ENCODE data around the gene PRR30. TPM values are rescaled to one million over a fixed set of nuclear protein-coding genes. Genes with fewer than 3 reads are reported as not detected.

The PRR30 gene
- total and polyA plus RNA-seq, 2 donors (not counting 3 experiments of a cell fraction or from before 2014, with no cell fraction given): not detected

- dilution Hi-C loops (cut with MboI; ENCODE audit: extremely low pct_ligation_motif_present, low sequenced_read_pairs): no loop called here
- intact Hi-C loops (cut with micrococcal nuclease): no loop called here
- Histone ChIP-seq H3K27ac (ENCODE audit: insufficient read depth, low read depth, low read length) (no peak overlapping the region), H3K9me1 (replicated peaks; ENCODE audit: control insufficient read depth, extremely low read depth, insufficient read depth, low read length) (no peaks in the 10 kb centered on the region), H3K27me3 (ENCODE audit: control insufficient read depth in 2 of 2, insufficient read depth in 2 of 2, low read length in 2 of 2) (peaks cover 5 to 16% of the 10 kb centered on the region in 2 experiments), H4K20me1 (replicated peaks; ENCODE audit: control insufficient read depth, extremely low read depth, insufficient read depth, low read length) (no peaks in the 10 kb centered on the region), H3K9ac (replicated peaks; ENCODE audit: extremely low read depth, insufficient read depth, low read length) (no peak overlapping the region), H3K4me3 (replicated peaks in 1 of 3; ENCODE audit: insufficient read depth in 1 of 3, low read depth in 1 of 3, low read length in 3 of 3) (no peak overlapping the region), H3K4me2 (ENCODE audit: insufficient read depth, low read length) (no peak overlapping the region), H3K4me1 (ENCODE audit: control insufficient read depth, extremely low read depth, insufficient read depth, low read length) (no peaks in the 10 kb centered on the region), H3K36me3 (ENCODE audit: control insufficient read depth in 2 of 2, extremely low read depth in 1 of 2, insufficient read depth in 2 of 2, low read length in 2 of 2) (no peaks in the 10 kb centered on the region), H2AFZ (ENCODE audit: low read depth, low read length) (no peak overlapping the region), H3K79me2 (ENCODE audit: control insufficient read depth, insufficient read depth, low read length) (no peaks in the 10 kb centered on the region), H3K9me3 (replicated peaks; ENCODE audit: control insufficient read depth, insufficient read depth, low read length) (no peaks in the 10 kb centered on the region)
- POLR2A ChIA-PET: no interaction called here
- FAIRE-seq: no peak
- TF ChIP-seq POLR2A (IDR thresholded peaks at IDR 0.05; ENCODE audit: low read depth, low read length) (no peak), EZH2 (IDR thresholded peaks at IDR 0.05; ENCODE audit: borderline replicate concordance, low read depth, low read length, severe bottlenecking) (no peak), CTCF (IDR thresholded peaks at IDR 0.05; ENCODE audit: extremely low read depth in 1 of 2, insufficient read depth in 1 of 2, low read depth in 1 of 2, low read length in 2 of 2) (no peak), FOS (IDR thresholded peaks at IDR 0.05; ENCODE audit: borderline replicate concordance, insufficient read depth, low read length) (no peak), POLR2AphosphoS5 (IDR thresholded peaks at IDR 0.05; ENCODE audit: insufficient read depth, low read depth, low read length) (no peak), MYC (IDR thresholded peaks at IDR 0.05; ENCODE audit: low read depth, low read length) (no peak), GATA2 (IDR thresholded peaks at IDR 0.05; ENCODE audit: insufficient read depth, insufficient read length, low read depth, low read length) (no peak), MAX (IDR thresholded peaks at IDR 0.05; ENCODE audit: insufficient read depth, insufficient read length) (no peak), JUN (IDR thresholded peaks at IDR 0.05; ENCODE audit: borderline replicate concordance, insufficient read depth, insufficient read length, low read depth) (no peak)
- no peak for DNase-seq (ENCODE audit: low read depth, low spot score)
- BruUV-seq (replicated peaks): no TSS peak
- CTCF ChIA-PET: interaction anchor here (0.8 to 2.8 kb wide), 3 partner anchors 12 to 46 kb away, joined by 3 to 10 read pairs (median 7); partner anchors contain the start of gene PREB
Observed at GRCh38 chr2:27145682-27146081, 6.5 kb upstream of the PRR30 start.

Measured in endothelial cell of umbilical vein (primary cell).